ENCODE measurements around the gene SLC49A3. TPM values are rescaled to one million over a fixed set of nuclear protein-coding genes. Genes with fewer than 3 reads are reported as not detected.

The SLC49A3 gene
- total and polyA plus RNA-seq, 2 of the 4 experiments (the other 2 are of a cell fraction), result under 0.01 to 0.32 TPM

DNA sequence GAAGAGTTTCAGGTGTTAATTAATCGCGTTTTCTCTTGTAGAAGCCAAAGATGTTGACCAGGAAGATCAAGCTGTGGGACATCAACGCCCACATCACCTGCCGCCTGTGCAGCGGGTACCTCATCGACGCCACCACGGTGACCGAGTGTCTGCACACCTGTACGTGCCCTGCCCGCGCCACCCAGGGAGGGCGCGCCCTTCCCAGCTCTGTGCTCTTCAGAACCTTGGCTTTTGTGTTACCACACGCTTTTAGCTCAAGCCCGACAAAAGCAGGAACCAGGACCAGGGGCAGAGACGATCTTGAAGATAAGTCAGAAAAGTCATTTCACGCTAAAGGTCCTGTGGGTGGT is 44.7 kb upstream of the SLC49A3 start:
- H3K18ac ChIP-seq (ENCODE audit: low read depth, low read length), result no peak overlapping the region
- H4K8ac ChIP-seq (ENCODE audit: low read depth in 2 of 2, low read length in 2 of 2), result no peak overlapping the region
- H2BK120ac ChIP-seq (ENCODE audit: low read depth, low read length), result no peak overlapping the region
- H3K4ac ChIP-seq (ENCODE audit: low read depth, low read length), result no peak overlapping the region
- dilution Hi-C loops (cut with HindIII; ENCODE audit: low sequenced_read_pairs, unreplicated experiment) (no loop called here), in situ Hi-C loops (cut with MboI; ENCODE audit: low sequenced_read_pairs) (no loop called here), intact Hi-C loops (cut with micrococcal nuclease) (no loop called here)
- no peak overlapping the region for H4K5ac ChIP-seq (ENCODE audit: low read depth, low read length)
- H3K4me3 ChIP-seq (ENCODE audit: insufficient read depth, low read depth, low read length), result no peak overlapping the region
- no peak overlapping the region for H3K56ac ChIP-seq (ENCODE audit: extremely low read depth, insufficient read depth, low read length)
- H2AK5ac ChIP-seq (ENCODE audit: low read depth, low read length), result no peak overlapping the region
- ATAC-seq (ENCODE audit: low read depth) (no peak), DNase-seq (no peak)
- H2BK15ac ChIP-seq (ENCODE audit: low read depth, low read length), result no peak overlapping the region
- H3K27ac ChIP-seq (ENCODE audit: insufficient read depth, low read length), result no peak overlapping the region
- no peak overlapping the region for H2AK9ac ChIP-seq (replicated peaks; ENCODE audit: low read depth, low read length, poor library complexity)
- no TSS peak for BruUV-seq (replicated peaks)
- no peaks in the 10 kb centered on the region for H3K9me1 ChIP-seq (ENCODE audit: insufficient read depth, low read length)
- H2BK5ac ChIP-seq (ENCODE audit: low read depth, low read length, poor library complexity, severe bottlenecking), result no peak overlapping the region
- no peak overlapping the region for H2AFZ ChIP-seq (replicated peaks; ENCODE audit: low read length, poor library complexity)
- peaks cover 28% of the 10 kb centered on the region for H4K20me1 ChIP-seq (ENCODE audit: insufficient read depth, low read length)
- H3K36me3 ChIP-seq (ENCODE audit: control insufficient read depth, insufficient read depth, low read length), result peaks cover 56% of the 10 kb centered on the region
- no peaks in the 10 kb centered on the region for H3K4me1 ChIP-seq (ENCODE audit: control insufficient read depth, insufficient read depth, low read length)
- H3K4me2 ChIP-seq (ENCODE audit: low read depth, low read length), result no peak overlapping the region
- no peak overlapping the region for H2BK20ac ChIP-seq (ENCODE audit: low read depth, low read length)
- no peaks in the 10 kb centered on the region for H3K9me3 ChIP-seq (ENCODE audit: control insufficient read depth, insufficient read depth, low read length)
- H4K91ac ChIP-seq (ENCODE audit: insufficient read depth, low read depth, low read length), result no peak overlapping the region
- no peak overlapping the region for H3K23ac ChIP-seq (ENCODE audit: low read depth, low read length)
- no peaks in the 10 kb centered on the region for H3K27me3 ChIP-seq (ENCODE audit: control insufficient read depth, insufficient read depth, low read length)
- no peak overlapping the region for H3K9ac ChIP-seq (ENCODE audit: low read depth, low read length)
- ChIA-PET CTCF (no interaction called here), POLR2A (ENCODE audit: unreplicated experiment) (no interaction called here)
- no peak overlapping the region for H3K14ac ChIP-seq (replicated peaks; ENCODE audit: low read depth, low read length)
- no peak for TF ChIP-seq RAD21 (IDR thresholded peaks at IDR 0.05; ENCODE audit: low read length)
- H3K79me1 ChIP-seq (ENCODE audit: low read depth in 1 of 2, low read length in 2 of 2), result peaks cover 10 to 32% of the 10 kb centered on the region in 2 experiments
- 96% methylated on average over 9 of the region's 18 CpGs; no CpG with 5 or more reads in 1 of the 2 experiments for WGBS, 2 experiments (ENCODE audit: extremely low coverage in 2 of 2, insufficient read length in 1 of 2)
